Keratinocyte (primary cell): Measurements from ENCODE around the gene PVR. TPM values are rescaled to one million over a fixed set of nuclear protein-coding genes. Genes with fewer than 3 reads are reported as not detected.

ENCODE experiments used
- DNase-seq: peaks from one replicate; pipeline ENCODE4 v3.0.0-alpha.2; 2011; ENCODE audit warnings: low read depth, missing footprints, low spot score
- FAIRE-seq: peaks from 2 replicates; lab custom pipeline; 2011; peaks lifted over from hg19 to GRCh38; lab: Jason Lieb, UNC
- H2AFZ ChIP-seq: 2 replicates; pipeline ENCODE4 v1.6.0; 2012; ENCODE audit warnings: low read length, control low read depth, inconsistent platforms; ENCODE audit not compliant: control insufficient read depth
- H3K27ac ChIP-seq: 2 replicates; pipeline ENCODE4 v1.5.1; 2011; ENCODE audit warnings: low read length; ENCODE audit not compliant: control insufficient read depth, insufficient read depth
- H3K27me3 ChIP-seq: 3 replicates; pipeline ENCODE4 v1.6.0; 2011; ENCODE audit warnings: low read length; ENCODE audit not compliant: control insufficient read depth, insufficient read depth; ENCODE audit errors: extremely low read depth
- H3K36me3 ChIP-seq, 2 experiments: 2 replicates in 1 of 2; 3 replicates in 1 of 2; pipeline ENCODE4 v1.5.1; 2011; ENCODE audit warnings: low read length in 2 of 2, mild to moderate bottlenecking in 1 of 2; ENCODE audit not compliant: control insufficient read depth in 2 of 2, insufficient read depth in 2 of 2; ENCODE audit errors: extremely low read depth in 1 of 2
- H3K4me1 ChIP-seq: 3 replicates; pipeline ENCODE4 v1.5.1; 2011; ENCODE audit warnings: low read length; ENCODE audit not compliant: control insufficient read depth, insufficient read depth; ENCODE audit errors: extremely low read depth
- H3K4me2 ChIP-seq: 3 replicates; pipeline ENCODE4 v1.6.0; 2011; ENCODE audit warnings: low read depth, low read length; ENCODE audit not compliant: control insufficient read depth, insufficient read depth; ENCODE audit errors: extremely low read depth
- H3K4me3 ChIP-seq, 3 experiments: fragments of 200-600 bp in 1 of 3; sonication (generic) in 1 of 3; 2 replicates in 2 of 3; 3 replicates in 1 of 3; pipeline ENCODE4 v1.5.1; 2011 to 2016; ENCODE audit warnings: low read length in 3 of 3, mild to moderate bottlenecking in 3 of 3, control low read depth in 2 of 3, inconsistent platforms in 1 of 3, low read depth in 1 of 3, mixed read lengths in 1 of 3, mixed run types in 1 of 3, moderate library complexity in 1 of 3; ENCODE audit not compliant: control insufficient read depth in 2 of 3, insufficient read depth in 2 of 3; ENCODE audit errors: extremely low read depth in 1 of 3
- H3K79me2 ChIP-seq: 2 replicates; pipeline ENCODE4 v1.6.0; 2012; ENCODE audit warnings: low read length; ENCODE audit not compliant: control insufficient read depth, insufficient read depth
- H3K9ac ChIP-seq: 3 replicates; pipeline ENCODE4 v1.6.0; 2011; ENCODE audit warnings: low read length; ENCODE audit not compliant: control insufficient read depth, insufficient read depth; ENCODE audit errors: extremely low read depth
- H3K9me1 ChIP-seq: 3 replicates; pipeline ENCODE4 v1.6.0; 2011; ENCODE audit warnings: low read length; ENCODE audit not compliant: control insufficient read depth, insufficient read depth; ENCODE audit errors: extremely low read depth
- H3K9me3 ChIP-seq: 2 replicates; pipeline ENCODE4 v1.5.1; 2012; ENCODE audit warnings: low read depth, low read length; ENCODE audit not compliant: control insufficient read depth
- H4K20me1 ChIP-seq: 3 replicates; pipeline ENCODE4 v1.6.0; 2011; ENCODE audit warnings: low read length; ENCODE audit not compliant: control insufficient read depth, insufficient read depth; ENCODE audit errors: extremely low read depth
- CTCF ChIP-seq, 3 experiments: IDR thresholded peaks in 1 of 3; conservative IDR thresholded peaks in 1 of 3; optimal IDR thresholded peaks in 1 of 3; 2 replicates in 2 of 3; 3 replicates in 1 of 3; pipeline versions ENCODE3 to v1.5.1; 2011; ENCODE audit warnings: low read length in 3 of 3, mild to moderate bottlenecking in 3 of 3, moderate library complexity in 2 of 3, control low read depth in 1 of 3, inconsistent platforms in 1 of 3; ENCODE audit not compliant: insufficient read depth in 2 of 3; ENCODE audit errors: extremely low read depth in 1 of 3
- EZH2 ChIP-seq: IDR thresholded peaks from one replicate; pipeline ENCODE4 v1.6.1; 2012; ENCODE audit warnings: inconsistent platforms, mild to moderate bottlenecking, low read length, moderate library complexity
- dilution Hi-C: fragments of 300-500 bp; cut with MboI; formaldehyde crosslinking; loops from one replicate; pipeline ENCODE4 v1.7.0; 2020; ENCODE audit warnings: low sequenced_read_pairs; ENCODE audit not compliant: extremely low pct_ligation_motif_present
- polyA plus RNA-seq, 5 experiments: library from polyadenylated mRNA; depleted of rRNA in 3 of 5; stranded (reverse) in 3 of 5; stranded (forward) in 1 of 5; unstranded in 1 of 5; fragments of >200 nt; gene quantifications; 1 replicate in 1 of 5; 2 replicates in 3 of 5; 3 replicates in 1 of 5; pipeline versions ENCODE4 v1.2.1 to v1.2.3, GENCODE V29; 2011 to 2012; ENCODE audit warnings: missing spikeins in 2 of 5, low read depth in 1 of 5, low replicate concordance in 1 of 5

The PVR gene
- polyA plus RNA-seq, 1 donor (not counting 4 experiments of a cell fraction or from before 2014, with no cell fraction given): 48.1 TPM

- Histone ChIP-seq H3K36me3 (peaks cover 0 to 3% of the 10 kb centered on the region in 2 experiments), H3K4me1 (peaks cover 11% of the 10 kb centered on the region), H3K9me1 (no peaks in the 10 kb centered on the region), H3K27me3 (no peaks in the 10 kb centered on the region), H3K9me3 (no peaks in the 10 kb centered on the region), H4K20me1 (no peaks in the 10 kb centered on the region), H3K4me3 (no peak overlapping the region), H3K79me2 (no peaks in the 10 kb centered on the region), H3K27ac (no peak overlapping the region), H3K4me2 (no peak overlapping the region), H2AFZ (no peak overlapping the region), H3K9ac (no peak overlapping the region)
- DNase-seq (no peak), FAIRE-seq (no peak)
- TF ChIP-seq CTCF (optimal IDR thresholded peaks at IDR 0.05 in 1 of 3, IDR thresholded peaks at IDR 0.05 in 1 of 3, conservative IDR thresholded peaks at IDR 0.05 in 1 of 3; ENCODE audit: extremely low read depth in 1 of 3, insufficient read depth in 2 of 3, low read length in 3 of 3) (no peak), EZH2 (no peak)
- dilution Hi-C loops: no loop called here
These were observed 43.2 kb downstream of the PVR start for GRCh38 chr19:44686896-44687295.

GRCh38 chr19:44687888-44688287 is 44.2 kb downstream of the PVR start:
- no peak for FAIRE-seq
- H4K20me1 ChIP-seq: no peaks in the 10 kb centered on the region
- H2AFZ ChIP-seq: no peak overlapping the region
- no peaks in the 10 kb centered on the region for H3K9me1 ChIP-seq
- H3K36me3 ChIP-seq: peaks cover 0 to 3% of the 10 kb centered on the region in 2 experiments
- H3K9me3 ChIP-seq: no peaks in the 10 kb centered on the region
- no peaks in the 10 kb centered on the region for H3K27me3 ChIP-seq
- H3K79me2 ChIP-seq: no peaks in the 10 kb centered on the region
- no peak overlapping the region for H3K9ac ChIP-seq
- DNase-seq: no peak
- TF ChIP-seq CTCF (optimal IDR thresholded peaks at IDR 0.05 in 1 of 3, IDR thresholded peaks at IDR 0.05 in 1 of 3, conservative IDR thresholded peaks at IDR 0.05 in 1 of 3; ENCODE audit: extremely low read depth in 1 of 3, insufficient read depth in 2 of 3, low read length in 3 of 3): no peak
- TF ChIP-seq EZH2: no peak
- no peak overlapping the region for H3K4me3 ChIP-seq
- peaks cover 20% of the 10 kb centered on the region for H3K4me1 ChIP-seq
- no peak overlapping the region for H3K27ac ChIP-seq
- no peak overlapping the region for H3K4me2 ChIP-seq
- dilution Hi-C loops: no loop called here
